Prostate gland (tissue), 2 donors: ENCODE measurements around the gene BRICD5.

Experiments
- POLR2A ChIP-seq: fragments of 450-650 bp; IDR thresholded peaks from one replicate; pipeline ENCODE4 v1.6.1; 2016; ENCODE audit warnings: antibody characterized with exemption, mild to moderate bottlenecking
- TF ChIP-seq, protein P1 (sequence below), 4 experiments: fragments of 200-600 bp in 2 of 4; fragments of 450-650 bp in 2 of 4; sonication (generic) in 2 of 4; IDR thresholded peaks; 1 replicate in 3 of 4; 2 replicates in 1 of 4; pipeline ENCODE4 v1.5.1; 2016 to 2019; ENCODE audit warnings: antibody characterized with exemption in 4 of 4, mild to moderate bottlenecking in 2 of 4, moderate library complexity in 2 of 4

- TF ChIP-seq, protein P1, sequence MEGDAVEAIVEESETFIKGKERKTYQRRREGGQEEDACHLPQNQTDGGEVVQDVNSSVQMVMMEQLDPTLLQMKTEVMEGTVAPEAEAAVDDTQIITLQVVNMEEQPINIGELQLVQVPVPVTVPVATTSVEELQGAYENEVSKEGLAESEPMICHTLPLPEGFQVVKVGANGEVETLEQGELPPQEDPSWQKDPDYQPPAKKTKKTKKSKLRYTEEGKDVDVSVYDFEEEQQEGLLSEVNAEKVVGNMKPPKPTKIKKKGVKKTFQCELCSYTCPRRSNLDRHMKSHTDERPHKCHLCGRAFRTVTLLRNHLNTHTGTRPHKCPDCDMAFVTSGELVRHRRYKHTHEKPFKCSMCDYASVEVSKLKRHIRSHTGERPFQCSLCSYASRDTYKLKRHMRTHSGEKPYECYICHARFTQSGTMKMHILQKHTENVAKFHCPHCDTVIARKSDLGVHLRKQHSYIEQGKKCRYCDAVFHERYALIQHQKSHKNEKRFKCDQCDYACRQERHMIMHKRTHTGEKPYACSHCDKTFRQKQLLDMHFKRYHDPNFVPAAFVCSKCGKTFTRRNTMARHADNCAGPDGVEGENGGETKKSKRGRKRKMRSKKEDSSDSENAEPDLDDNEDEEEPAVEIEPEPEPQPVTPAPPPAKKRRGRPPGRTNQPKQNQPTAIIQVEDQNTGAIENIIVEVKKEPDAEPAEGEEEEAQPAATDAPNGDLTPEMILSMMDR (IDR thresholded peaks at IDR 0.05), result no peak
- TF ChIP-seq POLR2A, result no peak
Measured at GRCh38 chr16:2208308-2208707, 2.4 kb downstream of the BRICD5 start.
